Hindlimb muscle (tissue), 1 donor: ENCODE results near the gene EIF3I. TPM values are rescaled to one million over a fixed set of nuclear protein-coding genes. Genes with fewer than 3 reads are reported as not detected.
"Not testable (repeated sequence)": the region's sequence is repeated elsewhere in the genome, so short reads cannot be mapped to it uniquely, and the experiment has no call there.

ENCODE experiments used
- DNase-seq: peaks from one replicate; pipeline ENCODE4 v3.0.0-alpha.2; 2013
- polyA plus RNA-seq: library from polyadenylated mRNA; unstranded; fragments of 120-200 nt; gene quantifications from one replicate; pipeline ENCODE4 v1.2.1, GENCODE V29; 2013; ENCODE audit not compliant: insufficient read length

EIF3I gene
- polyA plus RNA-seq, 1 donor = 149 TPM

GRCh38 chr1:32232558-32233304 lies 10.5 kb downstream of the EIF3I start:
- DNase-seq = no peak

GRCh38 chr1:32234792-32235191 lies 12.6 kb downstream of the EIF3I start:
- DNase-seq = no peak

GRCh38 chr1:32239337-32239736 lies 17.1 kb downstream of the EIF3I start:
- DNase-seq = no peak

- DNase-seq = no peak
Observed at GRCh38 chr1:32239790-32240139, 17.6 kb downstream of the EIF3I start.

- peak; percentile 54 for DNase-seq
Observed at GRCh38 chr1:32240140-32240951, 18.1 kb downstream of the EIF3I start.

- peak; percentile 68 for DNase-seq
Observed at GRCh38 chr1:32241001-32241763, 19.0 kb downstream of the EIF3I start.

- peak; percentile 66 for DNase-seq
Observed at GRCh38 chr1:32242341-32242851, 20.2 kb downstream of the EIF3I start.

- DNase-seq = no peak
Observed at GRCh38 chr1:32246888-32247273, 24.7 kb downstream of the EIF3I start, which contains the start of gene FAM167B. Gene FAM167B (plus strand): TSS chr1:32247222. CDS start chr1:32247422, 200 bp downstream.

- DNase-seq = no peak
Observed at GRCh38 chr1:32247452-32247851, 25.2 kb downstream of the EIF3I start.

- no peak for DNase-seq
Observed at GRCh38 chr1:32247983-32248889, 26.0 kb downstream of the EIF3I start.

- no peak for DNase-seq
Observed at GRCh38 chr1:32249831-32250525, 27.8 kb downstream of the EIF3I start.

- DNase-seq = no peak
Observed at GRCh38 chr1:32250893-32251716, 28.9 kb downstream of the EIF3I start, which contains the start of gene LCK. Gene LCK (plus strand): TSS chr1:32251265. CDS start chr1:32274330, 23,065 bp downstream.

GRCh38 chr1:32255072-32256071 lies 33.2 kb downstream of the EIF3I start:
- no peak for DNase-seq

- DNase-seq = no peak
Observed at GRCh38 chr1:32256473-32257226, 34.4 kb downstream of the EIF3I start.

- DNase-seq = no peak
Observed at GRCh38 chr1:32257227-32257508, 35.0 kb downstream of the EIF3I start.

GRCh38 chr1:32263236-32263593 lies 41.0 kb downstream of the EIF3I start:
- DNase-seq = not testable (repeated sequence)

- no peak for DNase-seq
Observed at GRCh38 chr1:32263744-32264143, 41.5 kb downstream of the EIF3I start.

- DNase-seq = no peak
Observed at GRCh38 chr1:32265846-32266245, 43.6 kb downstream of the EIF3I start.
